HepG2 (cell line): ENCODE measurements around the gene POU6F2. TPM values are rescaled to one million over a fixed set of nuclear protein-coding genes. Genes with fewer than 3 reads are reported as not detected.

Experiments used
- ATAC-seq: fragments of 200-7000 bp; cut with Tn5 transposase; 3 replicates; pipeline ENCODE4 v1.9.1; 2020; ENCODE audit warnings: mild to moderate bottlenecking, moderate library complexity
- BruUV-seq: library from RNA; stranded (reverse); fragments of 400-500 nt; replicated peaks from 2 replicates; lab custom pipeline; 2021; lab: Mats Ljungman, UMichigan
- CTCF ChIA-PET: fragments of 300-600 bp; formaldehyde crosslinking; extraction: SDS; loops from one replicate; lab custom pipeline; 2021; ENCODE audit warnings: low total read pairs, inconsistent platforms, low intra/inter-chr PET ratio; lab: Yijun Ruan, JAX
- POLR2A ChIA-PET: fragments of 350-600 bp; sonication (Branson Sonifier 250); formaldehyde crosslinking; loops from one replicate; lab custom pipeline; 2020; ENCODE audit warnings: antibody characterized with exemption, inconsistent platforms; lab: Yijun Ruan, JAX
- DNase-seq: peaks from one replicate; pipeline ENCODE4 v3.0.0-alpha.2; 2015; ENCODE audit warnings: low spot score
- FAIRE-seq: peaks from 3 replicates; lab custom pipeline; 2011; peaks lifted over from hg19 to GRCh38; lab: Jason Lieb, UNC
- H2AFZ ChIP-seq: one replicate; pipeline ENCODE4 v1.6.1; 2011; ENCODE audit warnings: low read length, inconsistent platforms
- H3K27ac ChIP-seq: fragments of 300-600 bp; 3 replicates; pipeline ENCODE4 v1.8.0; 2011; ENCODE audit warnings: mixed run types, mild to moderate bottlenecking, mixed read lengths, low read length, inconsistent platforms; ENCODE audit not compliant: insufficient read depth; ENCODE audit errors: extremely low read length
- H3K27me3 ChIP-seq, 2 experiments: fragments of 200-600 bp in 1 of 2; 2 replicates in 1 of 2; 3 replicates in 1 of 2; pipeline versions ENCODE4 v1.6.0 to v1.8.0; 2011; ENCODE audit warnings: low read length in 2 of 2, mild to moderate bottlenecking in 2 of 2, moderate library complexity in 2 of 2, inconsistent platforms in 1 of 2; ENCODE audit not compliant: insufficient read depth in 2 of 2, control insufficient read depth in 1 of 2
- H3K36me3 ChIP-seq, 2 experiments: fragments of 200-600 bp in 1 of 2; replicated peaks in 1 of 2; 2 replicates in 1 of 2; 3 replicates in 1 of 2; pipeline versions ENCODE4 v1.5.1 to v1.8.0; 2011; ENCODE audit warnings: low read length in 2 of 2, inconsistent platforms in 1 of 2; ENCODE audit not compliant: insufficient read depth in 2 of 2, control insufficient read depth in 1 of 2
- H3K4me1 ChIP-seq: 2 replicates; pipeline ENCODE4 v1.5.1; 2012; ENCODE audit warnings: low read length, inconsistent platforms; ENCODE audit not compliant: insufficient read depth
- H3K4me2 ChIP-seq: 2 replicates; pipeline ENCODE4 v1.6.0; 2011; ENCODE audit warnings: low read depth, low read length, inconsistent platforms
- H3K4me3 ChIP-seq, 3 experiments: fragments of 200-600 bp in 1 of 3; sonication (generic), shearing (Covaris generic) in 1 of 3; replicated peaks in 1 of 3; 2 replicates each; pipeline ENCODE4 v1.5.1; 2011 to 2016; ENCODE audit warnings: low read length in 3 of 3, inconsistent platforms in 2 of 3, low read depth in 2 of 3, mild to moderate bottlenecking in 2 of 3, control low read depth in 1 of 3, mixed read lengths in 1 of 3; ENCODE audit not compliant: insufficient read depth in 1 of 3
- H3K79me2 ChIP-seq: one replicate; pipeline ENCODE4 v1.6.1; 2011; ENCODE audit warnings: low read length, inconsistent platforms; ENCODE audit not compliant: insufficient read depth
- H3K9ac ChIP-seq: 2 replicates; pipeline ENCODE4 v1.6.0; 2011; ENCODE audit warnings: mild to moderate bottlenecking, low read depth, low read length, inconsistent platforms; ENCODE audit not compliant: insufficient read depth
- H3K9me3 ChIP-seq: 2 replicates; pipeline ENCODE4 v1.5.1; 2012; ENCODE audit warnings: mild to moderate bottlenecking, low read length
- H4K20me1 ChIP-seq: 2 replicates; pipeline ENCODE4 v1.6.0; 2011; ENCODE audit warnings: inconsistent platforms, mild to moderate bottlenecking, low read length, moderate library complexity; ENCODE audit not compliant: insufficient read depth
- CC2D1A ChIP-seq: sonication (generic); formaldehyde crosslinking; IDR thresholded peaks from 2 replicates; pipeline ENCODE4 v1.8.1; 2023; ENCODE audit warnings: mild to moderate bottlenecking, missing genetic modification reagents
- ELF3 ChIP-seq: IDR thresholded peaks from 2 replicates; pipeline ENCODE4 v1.6.1; 2016; ENCODE audit warnings: missing genetic modification reagents, missing compliant biosample characterization
- GZF1 ChIP-seq: sonication (generic); formaldehyde crosslinking; IDR thresholded peaks from 2 replicates; pipeline ENCODE4 v1.5.1; 2020; ENCODE audit warnings: mild to moderate bottlenecking, missing genetic modification reagents
- HOXD1 ChIP-seq: sonication (generic); formaldehyde crosslinking; IDR thresholded peaks from 2 replicates; pipeline ENCODE4 v1.5.0; 2020; ENCODE audit warnings: missing genetic modification reagents
- MIER2 ChIP-seq: IDR thresholded peaks from 2 replicates; pipeline ENCODE4 v1.6.1; 2016; ENCODE audit warnings: missing biosample characterization, missing genetic modification reagents
- MTA1 ChIP-seq: sonication (generic); formaldehyde crosslinking; IDR thresholded peaks from 2 replicates; pipeline ENCODE4 v1.4.0; 2020; ENCODE audit warnings: missing genetic modification reagents, mild to moderate bottlenecking, borderline replicate concordance
- RBM39 ChIP-seq: fragments of 200-400 bp; formaldehyde crosslinking; IDR thresholded peaks from one replicate; pipeline ENCODE4 v1.6.1; 2018; ENCODE audit warnings: antibody characterized with exemption, mild to moderate bottlenecking, low read depth, low read length; ENCODE audit not compliant: poor library complexity, severe bottlenecking
- REPIN1 ChIP-seq: sonication (generic); formaldehyde crosslinking; IDR thresholded peaks from 2 replicates; pipeline ENCODE4 v1.8.0; 2022; ENCODE audit warnings: missing genetic modification reagents, low read depth, mild to moderate bottlenecking, borderline replicate concordance
- SCMH1 ChIP-seq: sonication (generic); formaldehyde crosslinking; IDR thresholded peaks from 2 replicates; pipeline ENCODE4 v1.9.0; 2021; ENCODE audit warnings: missing genetic modification reagents, mild to moderate bottlenecking, borderline replicate concordance
- SNAPC5 ChIP-seq: sonication (generic); formaldehyde crosslinking; IDR thresholded peaks from 2 replicates; pipeline ENCODE4 v1.8.1; 2023; ENCODE audit warnings: mild to moderate bottlenecking, missing genetic modification reagents, borderline replicate concordance
- SOX6 ChIP-seq, 2 experiments: fragments of 450-650 bp in 1 of 2; sonication (generic) in 1 of 2; formaldehyde crosslinking in 1 of 2; IDR thresholded peaks; 2 replicates each; pipeline versions ENCODE4 v1.4.0 to v1.6.1; 2017 to 2020; ENCODE audit warnings: antibody characterized with exemption in 1 of 2, mild to moderate bottlenecking in 1 of 2, missing genetic modification reagents in 1 of 2
- SRY ChIP-seq: sonication (generic); formaldehyde crosslinking; IDR thresholded peaks from 2 replicates; pipeline ENCODE4 v1.8.0; 2022; ENCODE audit warnings: mild to moderate bottlenecking, missing genetic modification reagents
- TRAFD1 ChIP-seq: sonication (generic); formaldehyde crosslinking; IDR thresholded peaks from 2 replicates; pipeline ENCODE4 v1.5.1; 2020; ENCODE audit warnings: missing genetic modification reagents, mild to moderate bottlenecking, borderline replicate concordance
- ZNF709 ChIP-seq: sonication (generic); formaldehyde crosslinking; IDR thresholded peaks from 2 replicates; pipeline ENCODE4 v1.5.0; 2020; ENCODE audit warnings: mild to moderate bottlenecking, missing genetic modification reagents
- WGBS: methylation state at CpG from one replicate; pipeline ENCODE4 v1.1.6; 2017; ENCODE audit warnings: low lambda C conversion rate; 5-methylcytosine and 5-hydroxymethylcytosine counted together
- in situ Hi-C: cut with HindIII; loops from 2 replicates; pipeline ENCODE4 v1.10.0; 2017; ENCODE audit warnings: low pct_unique_long_range_greater_than_20kb; ENCODE audit not compliant: extremely low pct_ligation_motif_present
- intact Hi-C: fragments of 100-400 bp; cut with micrococcal nuclease; formaldehyde crosslinking; loops from one replicate; pipeline ENCODE4 v1.10.0; 2022; ENCODE audit not compliant: unreplicated experiment
- polyA plus RNA-seq, 8 experiments: library from polyadenylated mRNA; depleted of rRNA in 3 of 8; stranded (reverse) in 7 of 8; unstranded in 1 of 8; fragments of >200 nt; fragmentation: Illumina TruSeq in 4 of 8; extraction: Trizol in 4 of 8; gene quantifications; 2 replicates each; pipeline versions ENCODE4 v1.2.1 to v1.2.3, GENCODE V29; 2011 to 2016; ENCODE audit warnings: low read depth in 4 of 8, missing spikeins in 1 of 8, mixed read lengths in 1 of 8; ENCODE audit not compliant: insufficient read depth in 1 of 8
- total RNA-seq, 5 experiments: library from RNA; depleted of rRNA; stranded (reverse); fragments of >200 nt; fragmentation: Illumina TruSeq; extraction: Trizol; gene quantifications; 2 replicates each; pipeline ENCODE4 v1.2.3, GENCODE V29; 2016; ENCODE audit warnings: low read depth in 1 of 5
- TF ChIP-seq, protein P1 (sequence below): sonication (generic); formaldehyde crosslinking; IDR thresholded peaks from 2 replicates; pipeline ENCODE4 v1.4.0; 2020; ENCODE audit warnings: mild to moderate bottlenecking, low read depth, missing genetic modification reagents
- TF ChIP-seq, protein P2 (sequence below): sonication (generic); formaldehyde crosslinking; IDR thresholded peaks from 2 replicates; pipeline ENCODE4 v1.4.0; 2020; ENCODE audit warnings: missing genetic modification reagents, borderline replicate concordance

The POU6F2 gene
- total and polyA plus RNA-seq, 2 of the 13 experiments (the other 11 are each of a cell fraction or from before 2014, with no cell fraction given) = not detected

- ChIA-PET POLR2A (no interaction called here), CTCF (no interaction called here)
- H3K27me3 ChIP-seq = no peaks in the 10 kb centered on the region
- TF ChIP-seq GZF1 (no peak), ELF3 (no peak), SCMH1 (no peak), SOX6 (IDR thresholded peaks at IDR 0.05) (no peak), SOX6 (CRISPR knock-in tag; IDR thresholded peaks at IDR 0.05) (no peak), HOXD1 (CRISPR knock-in tag) (no peak), MTA1 (CRISPR knock-in tag) (no peak), ZNF709 (CRISPR knock-in tag) (no peak), TRAFD1 (CRISPR knock-in tag) (no peak), MIER2 (no peak), RBM39 (no peak), CC2D1A (no peak), SRY (no peak), SNAPC5 (no peak), REPIN1 (CRISPR knock-in tag) (no peak)
- TF ChIP-seq, protein P1, sequence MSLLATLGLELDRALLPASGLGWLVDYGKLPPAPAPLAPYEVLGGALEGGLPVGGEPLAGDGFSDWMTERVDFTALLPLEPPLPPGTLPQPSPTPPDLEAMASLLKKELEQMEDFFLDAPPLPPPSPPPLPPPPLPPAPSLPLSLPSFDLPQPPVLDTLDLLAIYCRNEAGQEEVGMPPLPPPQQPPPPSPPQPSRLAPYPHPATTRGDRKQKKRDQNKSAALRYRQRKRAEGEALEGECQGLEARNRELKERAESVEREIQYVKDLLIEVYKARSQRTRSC (CRISPR knock-in tag) = no peak
- TF ChIP-seq, protein P2, sequence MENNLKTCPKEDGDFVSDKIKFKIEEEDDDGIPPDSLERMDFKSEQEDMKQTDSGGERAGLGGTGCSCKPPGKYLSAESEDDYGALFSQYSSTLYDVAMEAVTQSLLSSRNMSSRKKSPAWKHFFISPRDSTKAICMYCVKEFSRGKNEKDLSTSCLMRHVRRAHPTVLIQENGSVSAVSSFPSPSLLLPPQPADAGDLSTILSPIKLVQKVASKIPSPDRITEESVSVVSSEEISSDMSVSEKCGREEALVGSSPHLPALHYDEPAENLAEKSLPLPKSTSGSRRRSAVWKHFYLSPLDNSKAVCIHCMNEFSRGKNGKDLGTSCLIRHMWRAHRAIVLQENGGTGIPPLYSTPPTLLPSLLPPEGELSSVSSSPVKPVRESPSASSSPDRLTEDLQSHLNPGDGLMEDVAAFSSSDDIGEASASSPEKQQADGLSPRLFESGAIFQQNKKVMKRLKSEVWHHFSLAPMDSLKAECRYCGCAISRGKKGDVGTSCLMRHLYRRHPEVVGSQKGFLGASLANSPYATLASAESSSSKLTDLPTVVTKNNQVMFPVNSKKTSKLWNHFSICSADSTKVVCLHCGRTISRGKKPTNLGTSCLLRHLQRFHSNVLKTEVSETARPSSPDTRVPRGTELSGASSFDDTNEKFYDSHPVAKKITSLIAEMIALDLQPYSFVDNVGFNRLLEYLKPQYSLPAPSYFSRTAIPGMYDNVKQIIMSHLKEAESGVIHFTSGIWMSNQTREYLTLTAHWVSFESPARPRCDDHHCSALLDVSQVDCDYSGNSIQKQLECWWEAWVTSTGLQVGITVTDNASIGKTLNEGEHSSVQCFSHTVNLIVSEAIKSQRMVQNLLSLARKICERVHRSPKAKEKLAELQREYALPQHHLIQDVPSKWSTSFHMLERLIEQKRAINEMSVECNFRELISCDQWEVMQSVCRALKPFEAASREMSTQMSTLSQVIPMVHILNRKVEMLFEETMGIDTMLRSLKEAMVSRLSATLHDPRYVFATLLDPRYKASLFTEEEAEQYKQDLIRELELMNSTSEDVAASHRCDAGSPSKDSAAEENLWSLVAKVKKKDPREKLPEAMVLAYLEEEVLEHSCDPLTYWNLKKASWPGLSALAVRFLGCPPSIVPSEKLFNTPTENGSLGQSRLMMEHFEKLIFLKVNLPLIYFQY = no peak
- 14% methylated on average over 3 of the region's 3 CpGs for WGBS
- no peak for FAIRE-seq
- BruUV-seq = no TSS peak
- H3K4me3 ChIP-seq = no peak overlapping the region
- no peaks in the 10 kb centered on the region for H3K36me3 ChIP-seq
- no peak overlapping the region for H3K9ac ChIP-seq
- no peak for DNase-seq
- H3K79me2 ChIP-seq = no peaks in the 10 kb centered on the region
- H2AFZ ChIP-seq = no peak overlapping the region
- H4K20me1 ChIP-seq = no peaks in the 10 kb centered on the region
- no peak overlapping the region for H3K4me2 ChIP-seq
- intact Hi-C loops (no loop called here), in situ Hi-C loops (loop anchor here (5.0 kb wide), 2 partner anchors 533 to 583 kb away; no protein-coding TSS in a partner anchor)
- no peak overlapping the region for H3K27ac ChIP-seq
- no peaks in the 10 kb centered on the region for H3K9me3 ChIP-seq
- no peaks in the 10 kb centered on the region for H3K4me1 ChIP-seq
- ATAC-seq = no peak
Measured at GRCh38 chr7:38934051-38934450, 43.7 kb upstream of the POU6F2 start.
